ENCODE data around the gene MCC.

Gene MCC

DNA sequence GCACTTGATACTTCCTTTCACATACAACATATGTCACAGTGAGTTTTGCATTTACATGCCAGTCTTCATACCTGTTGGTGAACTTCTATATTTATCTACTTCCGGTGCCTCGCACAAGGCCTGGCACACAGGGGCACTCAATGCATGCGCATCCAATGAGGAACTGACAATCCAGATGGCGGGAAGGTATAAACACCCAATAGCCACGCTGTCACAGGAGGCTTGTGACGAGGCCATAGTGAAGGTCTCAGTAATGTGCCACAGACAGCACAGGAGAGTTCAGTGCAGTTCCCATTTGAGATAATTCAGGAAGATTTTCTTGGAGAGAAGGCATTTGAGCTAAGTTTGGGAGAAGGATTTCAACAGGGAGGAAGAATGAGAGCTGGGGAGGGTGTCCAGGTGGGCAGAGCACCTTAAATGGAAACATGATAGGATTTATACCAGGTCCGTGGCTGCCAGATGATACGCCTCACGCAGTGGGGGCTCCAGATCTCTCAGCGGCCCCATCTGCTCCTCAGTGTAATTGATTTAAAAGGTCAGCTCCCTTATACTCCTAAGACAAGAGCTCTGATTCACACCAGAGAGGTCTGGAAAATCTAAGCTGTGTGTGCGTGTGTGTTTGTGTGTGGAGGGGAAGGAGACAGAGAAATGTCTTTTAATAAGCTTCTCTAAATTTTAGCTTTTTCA, 305.5 kb downstream of the MCC start:
- no peak for DNase-seq (ENCODE audit: low spot score)
- in situ Hi-C loops (cut with MboI; ENCODE audit: low pct_unique_long_range_greater_than_20kb, low sequenced_read_pairs, unreplicated experiment): no loop called here
- TF ChIP-seq, protein P1, sequence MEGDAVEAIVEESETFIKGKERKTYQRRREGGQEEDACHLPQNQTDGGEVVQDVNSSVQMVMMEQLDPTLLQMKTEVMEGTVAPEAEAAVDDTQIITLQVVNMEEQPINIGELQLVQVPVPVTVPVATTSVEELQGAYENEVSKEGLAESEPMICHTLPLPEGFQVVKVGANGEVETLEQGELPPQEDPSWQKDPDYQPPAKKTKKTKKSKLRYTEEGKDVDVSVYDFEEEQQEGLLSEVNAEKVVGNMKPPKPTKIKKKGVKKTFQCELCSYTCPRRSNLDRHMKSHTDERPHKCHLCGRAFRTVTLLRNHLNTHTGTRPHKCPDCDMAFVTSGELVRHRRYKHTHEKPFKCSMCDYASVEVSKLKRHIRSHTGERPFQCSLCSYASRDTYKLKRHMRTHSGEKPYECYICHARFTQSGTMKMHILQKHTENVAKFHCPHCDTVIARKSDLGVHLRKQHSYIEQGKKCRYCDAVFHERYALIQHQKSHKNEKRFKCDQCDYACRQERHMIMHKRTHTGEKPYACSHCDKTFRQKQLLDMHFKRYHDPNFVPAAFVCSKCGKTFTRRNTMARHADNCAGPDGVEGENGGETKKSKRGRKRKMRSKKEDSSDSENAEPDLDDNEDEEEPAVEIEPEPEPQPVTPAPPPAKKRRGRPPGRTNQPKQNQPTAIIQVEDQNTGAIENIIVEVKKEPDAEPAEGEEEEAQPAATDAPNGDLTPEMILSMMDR (IDR thresholded peaks at IDR 0.05; ENCODE audit: extremely low read depth, insufficient read depth, missing control alignments): no peak

DNA sequence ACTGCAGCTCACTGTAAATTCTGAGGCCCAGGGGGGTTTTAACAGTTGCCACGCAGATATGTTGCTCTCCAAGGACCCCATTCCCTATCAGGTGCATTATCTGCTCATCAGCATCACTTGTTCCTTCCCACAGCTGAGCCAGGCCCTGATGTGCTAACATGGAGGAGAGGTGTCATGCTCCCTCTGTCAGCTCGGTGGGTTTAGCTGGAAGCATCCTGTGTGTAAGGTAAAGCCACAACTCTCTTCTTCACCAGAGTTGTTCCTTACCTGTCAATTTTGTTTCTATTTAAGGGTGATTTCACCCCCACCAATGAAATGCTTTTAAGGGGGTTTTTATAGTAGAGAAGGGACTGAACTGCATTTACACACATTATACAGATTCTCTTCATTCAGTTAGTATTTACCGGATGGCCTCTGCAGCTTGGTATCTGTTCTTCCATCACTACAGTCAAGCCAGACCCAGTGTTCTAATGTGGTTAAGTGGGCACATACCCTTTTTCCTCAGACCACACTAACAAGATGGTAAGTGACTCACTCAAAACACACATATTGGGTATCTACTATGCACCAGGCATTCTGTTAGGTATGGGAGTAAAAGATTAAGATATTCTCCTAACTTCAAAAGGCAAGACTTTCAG, 306.3 kb downstream of the MCC start:
- in situ Hi-C loops (cut with MboI; ENCODE audit: low pct_unique_long_range_greater_than_20kb, low sequenced_read_pairs, unreplicated experiment): no loop called here
- TF ChIP-seq, protein P1 (IDR thresholded peaks at IDR 0.05; ENCODE audit: extremely low read depth, insufficient read depth, missing control alignments): no peak
- DNase-seq (ENCODE audit: low spot score): no peak

DNA sequence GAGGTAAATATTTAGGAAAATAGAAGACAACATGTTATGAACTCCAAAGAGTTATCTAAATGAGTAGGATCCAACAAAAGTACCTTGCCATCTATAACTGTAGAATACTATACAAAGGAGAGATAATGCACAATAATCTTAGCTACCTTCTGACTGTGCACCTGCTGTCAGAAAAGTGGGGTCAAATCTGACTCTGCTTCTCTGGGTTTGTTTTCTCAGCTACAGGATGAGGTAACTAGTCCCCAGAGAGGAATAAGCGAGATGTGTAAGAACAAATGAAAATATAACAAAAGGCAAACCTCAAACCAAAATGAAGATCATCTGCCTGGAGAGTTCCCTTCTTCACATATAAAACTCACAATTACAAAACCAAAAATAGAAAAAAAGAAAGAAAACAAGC, 306.8 kb downstream of the MCC start:
- TF ChIP-seq, protein P1 (IDR thresholded peaks at IDR 0.05; ENCODE audit: extremely low read depth, insufficient read depth, missing control alignments): no peak
- in situ Hi-C loops (cut with MboI; ENCODE audit: low pct_unique_long_range_greater_than_20kb, low sequenced_read_pairs, unreplicated experiment): no loop called here
- no peak for DNase-seq (ENCODE audit: low spot score)

DNA sequence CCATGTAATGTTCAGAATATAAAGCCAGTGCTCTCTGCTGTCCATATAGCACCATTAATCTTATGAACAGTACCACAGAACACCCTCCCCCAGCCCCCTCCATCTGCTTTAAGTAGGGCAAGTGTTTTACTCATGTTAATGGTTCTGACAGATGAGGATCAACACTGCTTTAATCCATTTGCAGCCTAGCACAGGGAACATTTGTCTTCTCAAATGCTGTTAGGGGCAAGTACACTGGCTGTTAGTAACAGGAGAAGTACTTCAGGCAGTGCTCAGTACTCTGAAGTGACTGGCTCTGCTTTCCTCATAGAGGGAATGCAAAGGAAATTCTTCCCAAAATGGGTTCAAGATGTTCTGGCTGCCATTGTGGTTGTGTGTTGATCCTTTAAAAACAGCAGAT, 309.1 kb downstream of the MCC start:
- no peak for DNase-seq (ENCODE audit: low spot score)
- TF ChIP-seq, protein P1 (IDR thresholded peaks at IDR 0.05; ENCODE audit: extremely low read depth, insufficient read depth, missing control alignments): no peak
- in situ Hi-C loops (cut with MboI; ENCODE audit: low pct_unique_long_range_greater_than_20kb, low sequenced_read_pairs, unreplicated experiment): no loop called here

DNA sequence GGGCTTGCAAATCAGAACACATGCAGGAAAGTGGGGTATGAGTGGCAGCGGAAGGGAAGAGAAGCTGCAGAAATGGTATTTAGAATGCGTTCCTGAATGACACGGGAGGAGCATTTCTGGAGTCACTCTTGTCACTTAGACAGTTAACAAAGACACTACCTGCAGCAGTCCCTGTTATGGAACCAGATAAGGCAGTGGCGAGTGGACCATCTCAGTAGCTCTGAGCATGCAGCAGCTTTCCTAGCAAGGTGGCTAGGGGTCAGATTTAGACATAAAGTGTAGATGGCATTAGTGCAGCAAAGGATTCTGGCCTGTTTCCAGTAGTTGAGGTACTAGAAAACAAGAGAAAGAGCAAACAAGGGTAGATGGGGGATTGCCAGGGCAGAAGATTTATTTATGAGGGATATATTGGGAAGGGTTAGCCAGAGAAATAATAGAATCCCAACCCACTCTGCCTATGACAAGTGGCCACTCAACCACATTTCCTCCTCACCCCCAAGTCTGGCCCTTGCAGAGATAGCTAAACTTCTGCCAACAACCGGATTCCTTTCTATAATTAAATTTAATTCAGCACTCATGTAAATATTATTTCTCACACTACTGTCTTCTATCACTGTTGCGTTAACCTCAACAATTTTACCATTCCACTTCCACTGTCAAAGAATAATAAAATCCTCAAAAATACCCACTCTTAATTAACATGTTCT, 310.0 kb downstream of the MCC start:
- TF ChIP-seq, protein P1 (IDR thresholded peaks at IDR 0.05; ENCODE audit: extremely low read depth, insufficient read depth, missing control alignments): no peak
- in situ Hi-C loops (cut with MboI; ENCODE audit: low pct_unique_long_range_greater_than_20kb, low sequenced_read_pairs, unreplicated experiment): no loop called here
- no peak for DNase-seq (ENCODE audit: low spot score)

DNA sequence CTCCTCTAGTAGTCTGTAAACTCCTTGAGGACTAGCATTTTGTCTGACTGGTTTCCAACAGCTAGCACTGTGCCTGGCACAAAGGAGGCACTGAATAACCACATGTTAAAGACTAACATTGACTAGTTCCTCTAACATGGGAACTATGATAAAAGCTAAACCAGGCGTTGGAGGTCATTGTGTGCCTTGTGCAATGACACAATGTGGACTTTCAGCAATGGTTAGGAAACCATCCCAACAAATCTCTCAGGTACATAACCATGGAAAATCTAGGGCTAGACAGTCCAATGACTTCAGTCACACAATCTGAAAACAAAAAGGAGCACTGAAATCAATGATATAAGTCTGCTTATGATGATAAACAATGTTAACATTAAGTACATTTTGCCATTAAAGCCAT, 311.0 kb downstream of the MCC start:
- DNase-seq (ENCODE audit: low spot score): no peak
- in situ Hi-C loops (cut with MboI; ENCODE audit: low pct_unique_long_range_greater_than_20kb, low sequenced_read_pairs, unreplicated experiment): no loop called here

More for the DNA sequence above, 311.0 kb downstream of the MCC start:
- TF ChIP-seq, protein P1 (IDR thresholded peaks at IDR 0.05; ENCODE audit: extremely low read depth, insufficient read depth, missing control alignments): no peak
